ENCODE data around the gene KCNK4.
A peak's percentile ranks its signal among the peaks of the same experiment; 100 is the strongest.

The KCNK4 gene

DNA sequence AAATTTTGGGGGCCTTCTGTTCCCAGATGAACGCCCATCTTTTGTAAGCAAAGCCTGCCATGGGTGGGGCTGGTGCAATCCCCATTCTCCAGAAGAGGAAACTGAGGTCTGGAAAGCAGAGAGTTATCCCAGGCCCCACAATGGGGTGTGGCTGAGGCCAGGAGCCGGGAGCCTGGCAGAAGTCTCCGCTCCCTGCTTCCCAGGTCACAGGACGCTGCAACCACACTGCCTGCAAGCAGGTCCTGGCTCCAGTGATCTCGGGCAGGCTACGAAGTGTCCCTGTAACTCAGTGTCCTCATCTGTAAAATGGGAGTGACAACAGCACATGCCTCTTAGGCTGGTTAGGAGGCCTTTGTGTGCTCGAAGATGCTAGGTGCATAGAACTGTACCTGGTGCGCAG is 38.1 kb upstream of the KCNK4 start:
- TF ChIP-seq, protein P1, sequence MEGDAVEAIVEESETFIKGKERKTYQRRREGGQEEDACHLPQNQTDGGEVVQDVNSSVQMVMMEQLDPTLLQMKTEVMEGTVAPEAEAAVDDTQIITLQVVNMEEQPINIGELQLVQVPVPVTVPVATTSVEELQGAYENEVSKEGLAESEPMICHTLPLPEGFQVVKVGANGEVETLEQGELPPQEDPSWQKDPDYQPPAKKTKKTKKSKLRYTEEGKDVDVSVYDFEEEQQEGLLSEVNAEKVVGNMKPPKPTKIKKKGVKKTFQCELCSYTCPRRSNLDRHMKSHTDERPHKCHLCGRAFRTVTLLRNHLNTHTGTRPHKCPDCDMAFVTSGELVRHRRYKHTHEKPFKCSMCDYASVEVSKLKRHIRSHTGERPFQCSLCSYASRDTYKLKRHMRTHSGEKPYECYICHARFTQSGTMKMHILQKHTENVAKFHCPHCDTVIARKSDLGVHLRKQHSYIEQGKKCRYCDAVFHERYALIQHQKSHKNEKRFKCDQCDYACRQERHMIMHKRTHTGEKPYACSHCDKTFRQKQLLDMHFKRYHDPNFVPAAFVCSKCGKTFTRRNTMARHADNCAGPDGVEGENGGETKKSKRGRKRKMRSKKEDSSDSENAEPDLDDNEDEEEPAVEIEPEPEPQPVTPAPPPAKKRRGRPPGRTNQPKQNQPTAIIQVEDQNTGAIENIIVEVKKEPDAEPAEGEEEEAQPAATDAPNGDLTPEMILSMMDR (conservative IDR thresholded peaks at IDR 0.05; ENCODE audit: low read length), result no peak
- no peak for TF ChIP-seq EZH2phosphoT487 (IDR thresholded peaks at IDR 0.05; ENCODE audit: borderline replicate concordance)
- Histone ChIP-seq H3K4me3 (ENCODE audit: low read length, poor library complexity, severe bottlenecking) (no peak overlapping the region), H3K9ac (ENCODE audit: low read depth, low read length, poor library complexity, severe bottlenecking) (no peak overlapping the region)

DNA sequence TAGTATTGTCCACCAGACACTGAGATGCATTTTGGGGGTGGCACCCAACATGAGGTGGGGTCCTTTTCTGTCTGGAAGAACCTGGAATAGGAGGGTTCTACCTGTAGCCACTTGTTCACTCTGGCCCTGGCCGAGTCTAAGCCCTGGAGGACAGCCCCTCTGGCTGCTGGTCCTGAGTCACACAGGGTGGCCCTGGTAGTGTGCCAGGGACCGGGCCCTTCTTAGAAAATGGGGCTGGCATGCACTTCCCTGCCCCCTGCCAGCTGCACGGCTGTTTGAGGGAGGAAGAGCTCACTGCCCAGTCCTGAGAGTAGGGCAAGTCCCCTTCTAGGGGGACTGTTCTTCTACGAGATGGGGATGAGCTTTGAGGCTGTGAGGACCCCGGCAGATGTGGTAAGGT is 37.6 kb upstream of the KCNK4 start:
- Histone ChIP-seq H3K79me2 (ENCODE audit: insufficient read depth, low read length) (peaks cover 5% of the 10 kb centered on the region; the same call in 1 of the 2 replicates), H3K4me1 (ENCODE audit: insufficient read depth, low read length, poor library complexity, severe bottlenecking) (peaks cover 26% of the 10 kb centered on the region), H3F3A (ENCODE audit: low read depth) (no peaks in the 10 kb centered on the region), H3K4me3 (ENCODE audit: low read length, poor library complexity, severe bottlenecking) (no peak overlapping the region), H2AFZ (ENCODE audit: low read length) (no peak overlapping the region), H3K9me2 (replicated peaks; ENCODE audit: low read depth, low read length) (no peaks in the 10 kb centered on the region), H3K36me3 (ENCODE audit: insufficient read depth, low read length) (no peaks in the 10 kb centered on the region), H3K27me3 (ENCODE audit: insufficient read depth, low read length, poor library complexity, severe bottlenecking) (no peaks in the 10 kb centered on the region), H4K20me1 (ENCODE audit: insufficient read depth, low read length, poor library complexity, severe bottlenecking) (no peaks in the 10 kb centered on the region), H3K9ac (ENCODE audit: low read depth, low read length, poor library complexity, severe bottlenecking) (no peak overlapping the region), H3K4me2 (ENCODE audit: low read depth, low read length, poor library complexity, severe bottlenecking) (peak overlapping the region; percentile 13), H3K9me3 (ENCODE audit: insufficient read depth, low read depth, low read length) (no peaks in the 10 kb centered on the region)
- TF ChIP-seq, protein P1 (conservative IDR thresholded peaks at IDR 0.05; ENCODE audit: low read length), result no peak
- no peak for TF ChIP-seq EZH2phosphoT487 (IDR thresholded peaks at IDR 0.05; ENCODE audit: borderline replicate concordance)

More for the DNA sequence above, 38.1 kb upstream of the KCNK4 start:
- H4K20me1 ChIP-seq (ENCODE audit: insufficient read depth, low read length, poor library complexity, severe bottlenecking), result no peaks in the 10 kb centered on the region
- H3K4me2 ChIP-seq (ENCODE audit: low read depth, low read length, poor library complexity, severe bottlenecking), result peak overlapping the region; percentile 82
- H3F3A ChIP-seq (ENCODE audit: low read depth), result no peaks in the 10 kb centered on the region
- no peak overlapping the region for H2AFZ ChIP-seq (ENCODE audit: low read length)
- peaks cover 5% of the 10 kb centered on the region; the same call in 1 of the 2 replicates for H3K79me2 ChIP-seq (ENCODE audit: insufficient read depth, low read length)
- H3K4me1 ChIP-seq (ENCODE audit: insufficient read depth, low read length, poor library complexity, severe bottlenecking), result peaks cover 26% of the 10 kb centered on the region
- no peaks in the 10 kb centered on the region for H3K9me2 ChIP-seq (replicated peaks; ENCODE audit: low read depth, low read length)
- H3K27me3 ChIP-seq (ENCODE audit: insufficient read depth, low read length, poor library complexity, severe bottlenecking), result no peaks in the 10 kb centered on the region
- no peaks in the 10 kb centered on the region for H3K36me3 ChIP-seq (ENCODE audit: insufficient read depth, low read length)
- H3K9me3 ChIP-seq (ENCODE audit: insufficient read depth, low read depth, low read length), result no peaks in the 10 kb centered on the region

DNA sequence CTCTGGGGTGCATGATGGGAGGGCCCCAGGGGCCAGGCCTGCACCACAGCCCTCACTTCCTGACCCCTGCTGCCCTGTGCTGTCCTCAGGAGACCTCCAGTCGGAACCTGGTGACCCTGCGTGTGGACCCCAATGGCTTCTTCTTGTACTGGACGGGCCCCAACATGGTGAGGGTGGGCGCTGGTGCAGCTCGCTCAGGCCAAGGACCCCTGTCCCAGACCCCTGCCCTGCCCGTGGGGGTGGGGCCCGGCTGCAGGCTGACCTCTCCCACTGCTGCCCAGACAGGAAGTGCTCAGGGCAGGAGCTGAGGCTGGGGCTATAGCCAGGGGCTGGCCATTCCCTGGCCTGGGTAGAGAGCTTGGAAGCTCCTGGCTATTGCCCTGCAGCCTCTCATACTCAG is 36.8 kb upstream of the KCNK4 start:
- no peaks in the 10 kb centered on the region for H3K36me3 ChIP-seq (ENCODE audit: insufficient read depth, low read length)
- no peaks in the 10 kb centered on the region for H3F3A ChIP-seq (ENCODE audit: low read depth)
- H3K9me3 ChIP-seq (ENCODE audit: insufficient read depth, low read depth, low read length), result no peaks in the 10 kb centered on the region
- TF ChIP-seq, protein P1 (conservative IDR thresholded peaks at IDR 0.05; ENCODE audit: low read length), result no peak
- TF ChIP-seq EZH2phosphoT487 (IDR thresholded peaks at IDR 0.05; ENCODE audit: borderline replicate concordance), result no peak
- no peak overlapping the region for H3K4me2 ChIP-seq (ENCODE audit: low read depth, low read length, poor library complexity, severe bottlenecking)
- H3K9me2 ChIP-seq (replicated peaks; ENCODE audit: low read depth, low read length), result no peaks in the 10 kb centered on the region
- H2AFZ ChIP-seq (ENCODE audit: low read length), result no peak overlapping the region
- no peak overlapping the region for H3K9ac ChIP-seq (ENCODE audit: low read depth, low read length, poor library complexity, severe bottlenecking)
- peaks cover 5% of the 10 kb centered on the region; the same call in 1 of the 2 replicates for H3K79me2 ChIP-seq (ENCODE audit: insufficient read depth, low read length)
- no peaks in the 10 kb centered on the region for H3K27me3 ChIP-seq (ENCODE audit: insufficient read depth, low read length, poor library complexity, severe bottlenecking)
- H4K20me1 ChIP-seq (ENCODE audit: insufficient read depth, low read length, poor library complexity, severe bottlenecking), result no peaks in the 10 kb centered on the region
- H3K4me1 ChIP-seq (ENCODE audit: insufficient read depth, low read length, poor library complexity, severe bottlenecking), result peaks cover 22% of the 10 kb centered on the region
- H3K4me3 ChIP-seq (ENCODE audit: low read length, poor library complexity, severe bottlenecking), result no peak overlapping the region

Measured in Loucy (cell line).